Measurements from ENCODE around the gene PSMB8.
"Not testable (repeated sequence)": the region's sequence is repeated elsewhere in the genome, so short reads cannot be mapped to it uniquely, and the experiment has no call there.

Gene PSMB8

DNA sequence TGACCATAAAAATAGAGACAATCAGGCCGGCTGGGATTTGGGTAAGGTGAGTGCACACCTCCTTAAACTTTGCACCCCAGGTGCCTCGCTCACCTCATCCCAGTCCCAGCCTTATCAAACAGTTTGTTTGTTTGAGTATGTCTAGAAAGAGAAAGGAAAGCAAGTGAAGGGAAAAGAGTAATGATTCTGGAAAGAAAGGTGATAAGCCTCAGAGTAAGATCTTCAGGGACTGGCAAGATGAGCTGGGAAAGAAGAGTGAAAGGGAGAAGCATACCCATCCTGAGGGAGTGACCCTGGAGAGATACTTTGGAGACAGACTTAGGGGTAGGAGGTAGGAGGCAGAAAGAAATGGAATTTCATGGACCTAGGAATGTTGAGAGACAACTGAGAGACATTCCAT lies 7.0 kb downstream of the PSMB8 start:
- DNase-seq (ENCODE audit: low spot score): no peak

DNA sequence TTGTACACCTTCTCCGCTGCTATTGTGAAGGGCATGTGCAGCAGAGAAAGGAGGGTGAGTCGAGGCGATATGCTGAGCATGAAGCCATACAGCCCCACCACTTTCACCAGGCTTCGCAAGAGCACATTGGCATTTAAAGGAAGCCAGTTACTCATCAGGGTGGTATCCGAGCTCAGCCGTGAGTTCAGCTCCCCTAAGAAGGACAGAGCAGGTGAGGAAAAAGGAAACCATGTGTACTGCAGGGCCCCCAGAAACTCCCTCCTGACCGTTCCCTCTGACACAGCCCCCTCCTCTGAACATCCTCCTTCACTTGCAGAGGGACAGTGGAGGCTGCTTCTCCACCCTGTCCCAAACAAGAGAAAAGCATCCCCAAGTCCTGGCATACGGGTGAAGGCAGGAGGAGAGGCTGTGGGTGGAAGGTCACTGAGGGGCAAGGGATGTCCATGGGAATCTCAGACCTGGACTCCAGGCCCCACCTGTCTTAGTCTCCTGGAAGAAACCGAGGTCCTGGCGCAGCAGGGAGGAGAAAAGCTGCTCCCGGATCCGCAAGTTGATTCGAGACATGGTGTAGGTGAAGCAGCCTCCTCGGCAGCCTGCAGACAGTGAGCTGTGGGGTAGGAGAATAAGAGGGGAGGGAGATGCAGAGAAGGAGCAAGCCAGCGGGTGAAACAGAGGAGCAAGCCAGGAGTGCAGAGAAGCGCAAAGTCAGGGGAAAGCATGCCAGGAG lies 8.5 kb downstream of the PSMB8 start:
- no peak for DNase-seq (ENCODE audit: low spot score)

DNA sequence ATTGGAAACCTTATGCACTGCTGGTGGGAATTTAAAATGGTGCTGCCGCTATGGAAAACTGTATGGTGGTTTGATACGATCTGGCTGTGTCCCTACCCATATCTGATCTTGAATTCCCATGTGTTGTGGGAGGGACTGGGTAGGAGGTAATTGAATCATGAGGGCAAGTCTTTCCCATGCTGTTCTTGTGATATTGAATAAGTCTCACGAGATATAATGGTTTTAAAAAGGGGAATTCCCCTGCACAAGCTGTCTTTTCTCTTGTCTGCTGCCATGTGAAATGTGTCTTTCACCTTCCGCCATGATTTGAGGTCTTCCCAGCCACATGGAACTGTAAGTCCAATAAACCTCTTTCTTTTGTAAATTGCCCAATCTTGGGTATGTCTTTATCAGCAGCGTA lies 10.2 kb downstream of the PSMB8 start:
- no peak for DNase-seq (ENCODE audit: low spot score)

DNA sequence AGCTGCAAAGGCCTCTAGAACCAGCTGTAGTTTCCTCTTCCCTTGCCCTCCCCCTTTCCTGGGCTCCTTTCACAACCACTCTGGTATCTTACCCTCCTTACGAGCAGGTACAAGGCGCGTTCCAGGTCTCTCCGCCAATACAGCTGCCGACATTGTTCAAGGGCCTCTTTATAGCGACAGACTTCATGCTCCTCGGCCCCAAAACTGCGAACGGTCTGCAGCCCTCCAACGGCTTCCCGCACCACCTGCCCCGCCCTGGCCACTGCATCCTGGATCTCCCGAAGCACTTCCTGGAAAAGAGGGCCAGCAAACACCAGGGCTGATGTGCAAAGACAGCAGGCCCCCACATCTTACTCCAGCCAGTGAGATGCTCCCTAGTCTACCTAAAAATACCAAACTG lies 11.3 kb downstream of the PSMB8 start:
- no peak for DNase-seq (ENCODE audit: low spot score)

GRCh38 chr6:32830936-32831335 lies 12.9 kb downstream of the PSMB8 start:
- DNase-seq (ENCODE audit: low spot score): no peak

DNA sequence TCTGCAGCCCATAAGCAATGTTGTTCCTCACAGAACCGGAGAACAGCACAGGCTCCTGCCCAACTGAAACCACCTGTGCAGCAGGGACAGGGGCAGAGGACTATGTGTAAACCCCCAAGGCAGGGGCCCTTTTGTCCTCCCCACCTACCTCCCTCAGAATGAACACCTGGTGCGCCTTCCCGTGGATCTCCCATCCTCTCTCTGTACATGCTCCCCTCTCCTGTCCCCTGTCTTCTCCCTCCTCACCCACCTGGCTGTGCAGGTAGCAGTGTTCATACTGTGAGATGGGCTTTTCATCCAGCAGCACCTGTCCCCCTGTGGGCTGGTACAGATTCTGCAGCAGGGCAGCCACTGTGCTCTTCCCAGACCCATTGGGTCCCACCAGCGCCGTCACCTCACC lies 13.8 kb downstream of the PSMB8 start:
- DNase-seq (ENCODE audit: low spot score): no peak

GRCh38 chr6:32829495-32829894 lies 14.4 kb downstream of the PSMB8 start:
- DNase-seq (ENCODE audit: low spot score): no peak

DNA sequence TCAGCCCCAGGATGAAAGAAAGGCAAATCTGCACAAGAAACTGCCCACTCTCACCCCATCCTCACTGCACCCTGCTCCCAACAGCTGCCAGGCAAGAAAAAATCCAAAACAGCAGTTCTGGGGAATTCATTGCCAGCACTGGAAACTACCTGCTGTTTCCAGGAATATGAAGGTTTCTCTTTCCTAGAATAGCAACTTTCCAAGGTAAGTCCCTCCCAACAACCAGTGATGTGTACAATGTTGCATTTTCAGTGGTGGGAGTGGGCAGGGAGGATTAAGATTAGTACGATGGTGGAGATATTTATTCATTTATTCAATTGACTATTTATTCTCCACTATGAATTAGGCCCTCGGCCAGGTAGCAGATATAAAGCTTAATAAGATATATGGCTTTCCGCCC lies 16.8 kb downstream of the PSMB8 start:
- no peak for DNase-seq (ENCODE audit: low spot score)

- peak; percentile 33 for DNase-seq (ENCODE audit: low spot score)
Measured at GRCh38 chr6:32825966-32826365, 17.9 kb downstream of the PSMB8 start.

DNA sequence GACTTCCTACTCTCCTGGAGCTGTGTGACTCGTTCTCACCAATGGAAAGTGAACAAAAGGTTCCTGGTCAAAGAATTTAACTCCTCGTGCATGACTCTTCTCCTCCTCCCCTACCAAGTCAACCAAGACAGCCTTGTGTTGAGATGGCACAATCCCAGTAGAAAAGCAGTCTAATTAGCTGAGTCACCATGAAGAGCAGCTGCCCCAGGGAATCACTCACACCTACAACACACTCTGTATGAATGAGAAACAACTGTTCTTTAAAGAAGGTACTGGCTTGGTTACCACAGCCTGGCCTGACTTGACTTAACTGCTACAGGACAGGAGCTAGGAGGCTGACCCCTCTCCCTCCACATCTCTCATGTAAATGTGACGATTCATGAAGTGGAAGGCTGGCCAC lies 24.1 kb downstream of the PSMB8 start:
- no peak for DNase-seq (ENCODE audit: low spot score)

GRCh38 chr6:32818867-32819266 lies 25.0 kb downstream of the PSMB8 start:
- DNase-seq (ENCODE audit: low spot score): no peak

GRCh38 chr6:32816746-32817204 lies 27.1 kb downstream of the PSMB8 start, which contains the start of gene HLA-DOB:
HLA-DOB (minus strand) TSS chr6:32817002; CDS start chr6:32816951, 51 bp downstream.
- DNase-seq (ENCODE audit: low spot score): peak; percentile 22

DNA sequence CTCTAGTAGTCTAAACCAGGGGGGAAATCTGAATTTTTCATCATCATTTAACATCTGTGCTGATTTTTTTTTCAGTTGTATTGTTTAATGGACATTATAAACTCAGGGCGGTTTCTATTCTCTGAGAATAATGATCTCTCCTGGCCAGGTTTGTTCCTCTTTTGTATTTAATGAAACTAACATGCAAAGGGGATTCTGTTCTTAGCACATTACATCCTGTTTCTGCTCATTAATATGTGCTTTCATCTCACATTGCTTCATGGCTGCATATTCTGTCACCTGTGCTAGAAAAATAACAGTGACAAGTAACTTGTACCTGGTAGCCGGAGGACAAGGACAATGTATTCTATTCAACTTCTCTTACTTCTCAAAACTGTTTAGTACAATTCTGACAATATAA lies 27.9 kb downstream of the PSMB8 start:
- no peak for DNase-seq (ENCODE audit: low spot score)

- DNase-seq (ENCODE audit: low spot score): no peak
Measured at GRCh38 chr6:32815115-32815514, 28.7 kb downstream of the PSMB8 start.

- DNase-seq (ENCODE audit: low spot score): no peak
Measured at GRCh38 chr6:32814145-32814544, 29.7 kb downstream of the PSMB8 start.

DNA sequence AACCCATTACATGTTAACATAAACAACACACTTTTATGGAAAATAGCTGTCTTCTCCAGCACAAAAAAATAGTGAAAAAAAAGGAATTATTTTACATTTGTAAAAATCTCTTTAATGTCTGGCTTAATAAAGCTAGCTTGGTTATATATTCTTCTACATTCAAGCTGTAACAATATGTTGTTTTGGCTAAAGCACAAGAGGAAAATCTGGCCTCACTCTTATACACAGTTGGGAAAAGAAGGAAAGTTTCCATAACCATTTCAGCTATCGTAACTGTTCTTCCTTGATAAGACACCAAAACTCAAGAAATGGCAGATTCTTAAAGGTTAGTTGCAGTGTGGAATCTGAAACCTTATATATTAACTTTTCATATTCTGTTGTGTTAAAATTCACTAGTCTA lies 34.7 kb downstream of the PSMB8 start:
- no peak for DNase-seq (ENCODE audit: low spot score)

- no peak for DNase-seq (ENCODE audit: low spot score)
Measured at GRCh38 chr6:32807020-32807580, 36.7 kb downstream of the PSMB8 start.

DNA sequence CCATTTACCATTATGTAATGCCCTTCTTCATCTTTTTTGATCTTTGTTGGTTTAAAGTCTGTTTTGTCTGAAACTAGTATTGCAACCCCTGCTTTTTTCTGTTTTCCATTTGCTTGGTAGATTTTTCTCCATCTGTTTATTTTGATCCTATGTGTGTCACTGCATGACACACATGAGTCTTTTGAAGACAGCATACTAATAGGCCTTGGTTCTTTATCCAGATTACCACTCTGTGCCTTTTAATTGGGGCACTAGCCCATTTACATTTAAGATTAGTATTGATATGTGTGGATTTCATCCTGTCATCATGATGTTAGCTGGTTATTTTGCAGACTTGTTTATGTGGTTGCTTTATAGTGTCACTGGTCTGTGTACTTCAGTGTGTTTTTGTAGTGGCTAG lies 38.4 kb downstream of the PSMB8 start:
- not testable (repeated sequence) for DNase-seq (ENCODE audit: low spot score)

- no peak for DNase-seq (ENCODE audit: low spot score)
Measured at GRCh38 chr6:32803416-32803815, 40.4 kb downstream of the PSMB8 start.

DNA sequence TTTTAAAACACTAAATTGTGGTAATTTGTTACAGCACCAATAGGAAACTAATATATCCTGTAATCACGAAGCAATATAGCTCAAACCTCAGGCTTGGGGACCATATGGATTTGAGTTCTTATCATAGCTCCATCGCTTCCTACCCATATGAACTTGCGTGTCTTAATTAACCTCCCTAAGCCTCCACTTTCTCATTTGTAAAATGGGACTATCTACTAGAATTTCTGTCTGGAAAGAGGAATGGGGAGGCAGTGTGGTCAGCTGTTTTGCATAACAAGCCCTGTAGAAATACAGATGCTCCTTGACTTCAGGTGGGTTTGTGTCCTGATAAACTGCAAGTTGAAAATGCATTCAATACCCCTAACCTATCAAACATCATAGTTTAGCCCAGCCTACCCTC lies 44.1 kb downstream of the PSMB8 start:
- no peak for DNase-seq (ENCODE audit: low spot score)

DNA sequence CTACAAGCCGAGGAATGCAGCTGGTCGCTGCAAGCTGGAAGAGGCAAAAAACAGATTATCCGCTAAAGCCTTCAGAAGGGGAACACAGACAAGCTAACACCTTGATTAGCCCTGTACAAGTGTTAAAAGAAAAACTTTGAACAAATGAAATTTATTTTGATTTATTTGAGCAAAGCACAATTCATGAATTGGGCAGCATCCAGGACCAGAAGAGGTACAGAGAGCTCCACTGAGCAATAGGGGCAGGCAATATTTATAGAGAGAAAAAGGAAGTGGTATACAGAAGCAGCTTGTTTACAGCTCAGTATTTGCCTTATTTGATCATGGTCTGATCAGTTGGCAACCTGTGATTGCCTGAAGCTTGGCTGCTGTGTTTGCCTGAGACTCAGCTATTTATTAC lies 44.7 kb downstream of the PSMB8 start:
- DNase-seq (ENCODE audit: low spot score): no peak

DNA sequence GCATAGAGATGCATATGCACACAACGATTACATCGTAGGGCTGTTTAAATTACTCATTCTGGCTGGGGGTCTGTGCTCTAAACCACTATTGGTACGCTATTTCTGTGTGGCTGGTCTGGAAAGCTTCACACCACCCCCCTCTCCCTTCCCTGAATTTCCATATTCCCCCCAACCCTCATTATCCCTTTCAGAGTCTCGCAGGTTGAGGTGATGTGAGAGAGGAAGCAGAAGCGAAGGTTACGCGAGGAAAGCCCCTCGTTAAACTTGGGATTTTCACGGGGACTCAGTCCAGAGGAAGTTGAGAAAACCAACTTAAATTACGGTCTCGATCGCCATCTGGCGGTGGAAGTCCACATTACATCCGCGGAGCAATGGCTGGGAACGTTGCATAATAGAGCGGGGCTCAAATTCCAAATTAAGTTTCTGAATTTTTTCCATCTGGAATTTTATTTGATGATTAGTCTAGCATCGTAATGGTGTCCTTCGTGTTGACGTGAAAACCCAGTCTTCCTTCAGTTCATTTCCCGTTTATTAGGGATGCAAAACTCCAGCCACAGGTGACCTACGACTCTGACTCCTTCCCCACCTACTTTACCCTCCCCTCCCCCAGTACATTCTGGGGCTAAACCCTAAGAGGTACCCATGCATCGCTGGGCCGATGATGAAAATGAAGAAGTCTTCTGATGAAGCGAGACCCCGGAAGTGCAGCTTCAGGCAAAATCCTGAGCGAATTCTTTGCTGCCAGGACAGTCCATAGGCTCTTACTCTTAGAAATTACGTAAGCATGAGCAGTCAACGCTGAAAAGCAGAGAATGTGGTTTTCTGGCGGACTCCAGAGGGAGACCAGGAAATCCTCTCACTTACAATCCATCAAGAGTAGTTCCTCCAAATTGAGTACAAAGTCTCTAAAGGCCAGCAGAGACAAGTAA lies 46.7 kb downstream of the PSMB8 start:
- DNase-seq (ENCODE audit: low spot score): peak; percentile 74

GRCh38 chr6:32794510-32794909 lies 49.3 kb downstream of the PSMB8 start:
- peak; percentile 17 for DNase-seq (ENCODE audit: low spot score)

Data from Ammon's horn (tissue), 1 donor.